HTERT RPE-1 (cell line): Measurements from ENCODE around the gene KDM5B.
"Not testable (repeated sequence)": the region's sequence is repeated elsewhere in the genome, so short reads cannot be mapped to it uniquely, and the experiment has no call there.

Experiments used
- in situ Hi-C: fragments of 300-500 bp; cut with MboI; formaldehyde crosslinking; loops from 4 replicates; pipeline ENCODE4 v1.14.3; 2020; ENCODE audit warnings: low sequenced_read_pairs

The KDM5B gene

GRCh38 chr1:202716654-202717053 is 91.6 kb downstream of the KDM5B start:
- in situ Hi-C loops: no loop called here

GRCh38 chr1:202714202-202714601 is 94.0 kb downstream of the KDM5B start:
- in situ Hi-C loops: not testable (repeated sequence)

GRCh38 chr1:202713110-202713509 is 95.1 kb downstream of the KDM5B start:
- in situ Hi-C loops: no loop called here

- in situ Hi-C loops: no loop called here
Measured at GRCh38 chr1:202711949-202712635, 96.1 kb downstream of the KDM5B start.

- in situ Hi-C loops: no loop called here
Measured at GRCh38 chr1:202710070-202711045, 97.9 kb downstream of the KDM5B start, which contains the start of gene SYT2. SYT2 (minus strand) TSS chr1:202710454; CDS start chr1:202605772, 104,682 bp downstream.

- in situ Hi-C loops: no loop called here
Measured at GRCh38 chr1:202709276-202710041, 98.8 kb downstream of the KDM5B start.

GRCh38 chr1:202708456-202709275 is 99.6 kb downstream of the KDM5B start:
- in situ Hi-C loops: no loop called here

GRCh38 chr1:202706851-202707250 is 101.4 kb downstream of the KDM5B start:
- in situ Hi-C loops: no loop called here

- in situ Hi-C loops: no loop called here
Measured at GRCh38 chr1:202704601-202705000, 103.6 kb downstream of the KDM5B start.

GRCh38 chr1:202703191-202703590 is 105.0 kb downstream of the KDM5B start:
- in situ Hi-C loops: no loop called here

- in situ Hi-C loops: no loop called here
Measured at GRCh38 chr1:202702088-202702487, 106.1 kb downstream of the KDM5B start.

GRCh38 chr1:202701200-202701599 is 107.0 kb downstream of the KDM5B start:
- in situ Hi-C loops: no loop called here

GRCh38 chr1:202700061-202700460 is 108.2 kb downstream of the KDM5B start:
- in situ Hi-C loops: no loop called here

- in situ Hi-C loops: no loop called here
Measured at GRCh38 chr1:202698276-202698675, 109.9 kb downstream of the KDM5B start.

GRCh38 chr1:202697038-202697437 is 111.2 kb downstream of the KDM5B start:
- in situ Hi-C loops: no loop called here

GRCh38 chr1:202694314-202694713 is 113.9 kb downstream of the KDM5B start:
- in situ Hi-C loops: no loop called here

GRCh38 chr1:202692959-202693555 is 115.2 kb downstream of the KDM5B start:
- in situ Hi-C loops: no loop called here

GRCh38 chr1:202691816-202692215 is 116.4 kb downstream of the KDM5B start:
- in situ Hi-C loops: no loop called here

- in situ Hi-C loops: no loop called here
Measured at GRCh38 chr1:202689493-202690342, 118.5 kb downstream of the KDM5B start.
